Kidney epithelial cell (primary cell): Measurements from ENCODE around the gene RABGEF1. TPM values are rescaled to one million over a fixed set of nuclear protein-coding genes. Genes with fewer than 3 reads are reported as not detected.
"Not testable (repeated sequence)": the region's sequence is repeated elsewhere in the genome, so short reads cannot be mapped to it uniquely, and the experiment has no call there.

ENCODE experiments used
- DNase-seq: peaks from one replicate; pipeline ENCODE4 v3.0.0-alpha.2; 2010; ENCODE audit warnings: low read depth
- H3K27me3 ChIP-seq: 2 replicates; pipeline ENCODE4 v1.6.0; 2011; ENCODE audit warnings: low read length; ENCODE audit not compliant: control insufficient read depth, insufficient read depth
- H3K36me3 ChIP-seq: 2 replicates; pipeline ENCODE4 v1.5.1; 2011; ENCODE audit warnings: low read length; ENCODE audit not compliant: control insufficient read depth, insufficient read depth
- H3K4me3 ChIP-seq: 2 replicates; pipeline ENCODE4 v1.5.1; 2011; ENCODE audit warnings: low read depth, mild to moderate bottlenecking, control low read depth, low read length
- CTCF ChIP-seq: IDR thresholded peaks from 2 replicates; pipeline ENCODE4 v1.5.1; 2011; ENCODE audit warnings: mild to moderate bottlenecking, moderate library complexity, low read length, control low read depth, inconsistent platforms; ENCODE audit not compliant: insufficient read depth, poor library complexity, severe bottlenecking
- total RNA-seq: library from RNA; depleted of rRNA; stranded (reverse); fragments of >200 nt; gene quantifications from 2 replicates; pipeline ENCODE4 v1.2.3, GENCODE V29; 2015

The RABGEF1 gene
- total RNA-seq, 1 donor from 2014 or later: 23.2 TPM

GRCh38 chr7:66776800-66777442 is 36.4 kb downstream of the RABGEF1 start:
- H3K4me3 ChIP-seq: no peak overlapping the region
- peaks cover 1% of the 10 kb centered on the region for H3K36me3 ChIP-seq
- H3K27me3 ChIP-seq: no peaks in the 10 kb centered on the region
- DNase-seq: no peak
- no peak for TF ChIP-seq CTCF

- no peak for DNase-seq
- TF ChIP-seq CTCF: no peak
- Histone ChIP-seq H3K36me3 (peaks cover 1% of the 10 kb centered on the region), H3K27me3 (no peaks in the 10 kb centered on the region), H3K4me3 (no peak overlapping the region)
Measured at GRCh38 chr7:66778201-66778600, 37.7 kb downstream of the RABGEF1 start.

GRCh38 chr7:66779669-66780409 is 39.3 kb downstream of the RABGEF1 start:
- Histone ChIP-seq H3K36me3 (peaks cover under 1% of the 10 kb centered on the region), H3K27me3 (no peaks in the 10 kb centered on the region), H3K4me3 (no peak overlapping the region)
- TF ChIP-seq CTCF: no peak
- DNase-seq: no peak

- no peak overlapping the region for H3K4me3 ChIP-seq
- H3K27me3 ChIP-seq: no peaks in the 10 kb centered on the region
- no peak for TF ChIP-seq CTCF
- no peaks in the 10 kb centered on the region for H3K36me3 ChIP-seq
- no peak for DNase-seq
Measured at GRCh38 chr7:66781408-66782090, 41.0 kb downstream of the RABGEF1 start.

- not testable (repeated sequence) for H3K27me3 ChIP-seq, DNase-seq, H3K36me3 ChIP-seq, H3K4me3 ChIP-seq
Measured at GRCh38 chr7:66782875-66783274, 42.3 kb downstream of the RABGEF1 start.

- DNase-seq, H3K36me3 ChIP-seq, H3K4me3 ChIP-seq, H3K27me3 ChIP-seq: not testable (repeated sequence)
Measured at GRCh38 chr7:66783887-66784595, 43.5 kb downstream of the RABGEF1 start.
